Heart left ventricle (tissue), 16 donors: ENCODE results near the gene OR5A1. TPM values are rescaled to one million over a fixed set of nuclear protein-coding genes. Genes with fewer than 3 reads are reported as not detected.
"Not testable (repeated sequence)": the region's sequence is repeated elsewhere in the genome, so short reads cannot be mapped to it uniquely, and the experiment has no call there.

Experiments
- ATAC-seq, 4 donors: fragments of 200-7000 bp; cut with Tn5 transposase; one replicate each; pipeline ENCODE4 v1.9.1; 2020 to 2022; ENCODE audit warnings: moderate library complexity in 4 of 4, mild to moderate bottlenecking in 3 of 4, moderate number of reproducible peaks in 1 of 4
- DNase-seq, 5 donors: peaks; one replicate each; pipeline ENCODE4 v3.0.0-alpha.2; 2020
- H3K27ac ChIP-seq, 12 donors: fragments of 200-600 bp; sonication (generic) in 4 of 12; one replicate each; pipeline versions ENCODE4 v1.5.0 to v1.8.0; 2016 to 2022; ENCODE audit warnings: mild to moderate bottlenecking in 2 of 12
- H3K27me3 ChIP-seq, 9 donors: fragments of 200-600 bp; sonication (generic) in 2 of 9; one replicate each; pipeline versions ENCODE4 v1.5.1 to v1.8.0; 2016 to 2022; ENCODE audit warnings: mild to moderate bottlenecking in 3 of 9
- H3K36me3 ChIP-seq, 9 donors: fragments of 200-600 bp; sonication (generic) in 2 of 9; one replicate each; pipeline versions ENCODE4 v1.5.0 to v1.8.0; 2018 to 2022; ENCODE audit warnings: mild to moderate bottlenecking in 2 of 9
- H3K4me1 ChIP-seq, 12 donors: fragments of 200-600 bp; sonication (generic) in 4 of 12; one replicate each; pipeline versions ENCODE4 v1.5.0 to v1.8.0; 2016 to 2022; ENCODE audit warnings: mild to moderate bottlenecking in 3 of 12
- H3K4me3 ChIP-seq, 12 donors: fragments of 200-600 bp; sonication (generic) in 4 of 12; one replicate each; pipeline versions ENCODE4 v1.5.0 to v1.8.0; 2017 to 2022; ENCODE audit warnings: mild to moderate bottlenecking in 9 of 12, moderate library complexity in 4 of 12
- H3K9me3 ChIP-seq, 12 donors: fragments of 200-600 bp; sonication (generic) in 4 of 12; one replicate each; pipeline versions ENCODE4 v1.5.0 to v1.8.0; 2016 to 2022; ENCODE audit warnings: mild to moderate bottlenecking in 1 of 12
- POLR2A ChIP-seq, 2 donors: fragments of 450-650 bp; IDR thresholded peaks; one replicate each; pipeline ENCODE4 v1.6.1; 2017; ENCODE audit warnings: antibody characterized with exemption in 2 of 2, mild to moderate bottlenecking in 2 of 2, moderate library complexity in 2 of 2
- WGBS, 4 donors: extraction: QIAGEN DNeasy Blood & Tissue Kit in 2 of 4; methylation state at CpG; one replicate each; pipeline versions ENCODE4 v1.1.5 to v1.1.7; 2013 to 2018; 5-methylcytosine and 5-hydroxymethylcytosine counted together
- intact Hi-C, 10 donors: fragments of 100-400 bp; cut with DNase I; formaldehyde crosslinking; loops; one replicate each; pipeline versions ENCODE4 v1.11.1 to v1.14.2; 2022
- polyA plus RNA-seq, 2 donors: library from polyadenylated mRNA; stranded (reverse); fragments of 200-250 nt; gene quantifications; one replicate each; pipeline ENCODE4 v1.2.3, GENCODE V29; 2013
- total RNA-seq, 9 donors: library from RNA; depleted of rRNA in 2 of 9; stranded (reverse); fragments of >200 nt in 2 of 9; fragmentation: NEBNext Ultra II Directional in 3 of 9; extraction: Animal tissue kit (Norgen Biotek cat#: 25700) in 3 of 9; gene quantifications; one replicate each; pipeline versions ENCODE4 v1.1.0 to v1.2.4, GENCODE V29; 2016 to 2023
- TF ChIP-seq, protein P1 (sequence below), 12 donors: fragments of 200-600 bp; sonication (generic) in 4 of 12; IDR thresholded peaks; one replicate each; pipeline versions ENCODE4 v1.5.0 to v1.8.0; 2018 to 2022; ENCODE audit warnings: antibody characterized with exemption in 12 of 12, mild to moderate bottlenecking in 5 of 12
- donor health status: ischemic (EF 13 %, LVEDD 7.1; RV severe dilation, severe dysfunction).
- donor health status: healthy with polysubstance abuse.
- donor health status: DM: no; HTN: yes; CAD: no.
- donor health status: DM: no; HTN: no; CAD: no.
- donor health status: ischemic (EF 25% LVEDD 6.9; RV normal size, moderate dysfunction).
- donor health status: ischemic (EF 25% LVEDD 5.7; RV mildly dilated, moderate dysfunction).
- donor health status: healthy.
- donor health status: DM: yes; HTN: yes; CAD: no.
- donor health status: ischemic (EF 35%, LVEDD 5.7; RV mildly dilated, moderate dysfunction).
- donor health status: nonischemic (EF 11% LVEDD 7.7; RV severe dilation, severe dysfunction).
- donor health status: DM: yes; HTN: yes; CAD: no.
- donor health status: PGD.
- donor health status: ischemic (EF 29% LVEDD 5.4; RV normal size, mild dysfunction).
- donor health status: nonischemic (EF 23%, LVEDD 6.1; RV moderate dilation, normal function).

The OR5A1 gene
- total and polyA plus RNA-seq, 11 donors = not detected

DNA sequence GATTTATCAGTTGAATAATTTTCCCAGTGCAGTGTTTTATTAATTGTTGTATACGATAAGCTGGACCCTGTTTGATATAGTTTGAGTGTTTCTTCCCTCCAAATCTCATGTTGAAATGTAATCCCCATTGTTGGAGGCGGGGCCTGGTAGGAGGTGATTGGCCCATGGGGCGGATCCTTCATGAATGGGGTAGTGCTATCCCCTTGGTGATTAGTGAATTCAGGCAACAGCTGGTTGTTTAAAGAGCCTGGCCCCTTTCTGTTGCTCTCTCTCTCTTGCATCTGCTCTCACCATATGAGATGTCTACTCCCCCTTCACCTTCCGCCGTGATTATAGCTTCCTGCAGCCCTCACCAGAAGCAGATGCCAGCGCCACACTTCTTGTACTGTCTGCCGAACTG, 1.5 kb downstream of the OR5A1 start:
- ATAC-seq (no peak), DNase-seq (no peak)
- Histone ChIP-seq H3K9me3 (no peaks in the 10 kb centered on the region), H3K4me1 (no peaks in the 10 kb centered on the region), H3K27ac (no peak overlapping the region), H3K4me3 (no peak overlapping the region), H3K27me3 (no peaks in the 10 kb centered on the region), H3K36me3 (no peaks in the 10 kb centered on the region)
- intact Hi-C loops = loop anchor here in 2 of 10 donors (10.0 kb wide), 2 partner anchors 153 to 263 kb away; partner anchors contain the start of gene DTX4 (in 1 of the 2)
- 77 to 81% (median 80%) methylated on average over 7 of the region's 7 CpGs for WGBS, 4 donors
- TF ChIP-seq, protein P1, sequence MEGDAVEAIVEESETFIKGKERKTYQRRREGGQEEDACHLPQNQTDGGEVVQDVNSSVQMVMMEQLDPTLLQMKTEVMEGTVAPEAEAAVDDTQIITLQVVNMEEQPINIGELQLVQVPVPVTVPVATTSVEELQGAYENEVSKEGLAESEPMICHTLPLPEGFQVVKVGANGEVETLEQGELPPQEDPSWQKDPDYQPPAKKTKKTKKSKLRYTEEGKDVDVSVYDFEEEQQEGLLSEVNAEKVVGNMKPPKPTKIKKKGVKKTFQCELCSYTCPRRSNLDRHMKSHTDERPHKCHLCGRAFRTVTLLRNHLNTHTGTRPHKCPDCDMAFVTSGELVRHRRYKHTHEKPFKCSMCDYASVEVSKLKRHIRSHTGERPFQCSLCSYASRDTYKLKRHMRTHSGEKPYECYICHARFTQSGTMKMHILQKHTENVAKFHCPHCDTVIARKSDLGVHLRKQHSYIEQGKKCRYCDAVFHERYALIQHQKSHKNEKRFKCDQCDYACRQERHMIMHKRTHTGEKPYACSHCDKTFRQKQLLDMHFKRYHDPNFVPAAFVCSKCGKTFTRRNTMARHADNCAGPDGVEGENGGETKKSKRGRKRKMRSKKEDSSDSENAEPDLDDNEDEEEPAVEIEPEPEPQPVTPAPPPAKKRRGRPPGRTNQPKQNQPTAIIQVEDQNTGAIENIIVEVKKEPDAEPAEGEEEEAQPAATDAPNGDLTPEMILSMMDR (IDR thresholded peaks at IDR 0.05) = no peak
- no peak for TF ChIP-seq POLR2A (IDR thresholded peaks at IDR 0.05)

DNA sequence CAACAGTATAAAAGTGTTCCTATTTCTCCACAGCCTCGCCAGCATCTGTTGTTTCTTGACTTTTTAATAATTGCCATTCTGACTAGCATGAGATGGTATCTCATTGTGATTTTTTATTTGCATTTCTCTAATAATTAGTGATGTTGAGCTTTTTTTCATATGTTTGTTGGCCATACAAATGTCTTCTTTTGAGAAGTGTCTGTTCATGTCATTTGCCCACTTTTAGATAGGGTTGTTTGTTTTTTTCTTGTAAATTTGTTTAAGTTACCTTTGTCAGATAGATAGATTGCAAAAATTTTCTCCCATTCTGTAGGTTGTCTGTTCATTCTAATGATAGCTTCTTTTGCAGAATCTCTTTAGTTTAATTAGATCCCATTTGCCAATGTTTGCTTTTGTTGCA, 9.4 kb downstream of the OR5A1 start:
- DNase-seq, intact Hi-C loops, ATAC-seq, H3K4me3 ChIP-seq, H3K4me1 ChIP-seq, H3K36me3 ChIP-seq, H3K27me3 ChIP-seq, H3K27ac ChIP-seq: not testable (repeated sequence)
- peaks cover 0 to 13% (median 0%) of the 10 kb centered on the region in 12 donors for H3K9me3 ChIP-seq
- WGBS, 4 donors = 66 to 78% (median 71%) methylated on average over 1 of the region's 1 CpG

DNA sequence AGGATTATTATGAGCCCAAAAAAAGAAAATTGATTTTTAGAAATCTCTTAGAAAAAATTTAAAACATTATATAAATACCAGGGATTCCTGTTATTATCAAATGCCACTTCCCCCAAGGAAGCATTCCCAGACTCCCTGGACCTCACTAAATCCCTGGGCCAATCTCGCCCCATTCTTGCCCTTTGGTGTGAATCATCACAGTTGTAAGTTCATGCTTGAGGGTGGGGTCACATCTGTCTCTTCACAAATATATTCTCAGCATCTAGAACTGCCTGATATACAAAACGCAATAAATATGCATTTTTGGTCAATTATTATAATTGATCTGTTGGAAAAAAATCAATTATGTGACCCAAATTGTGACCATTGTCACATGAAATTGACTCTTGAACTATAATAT, 12.2 kb downstream of the OR5A1 start:
- 62 to 70% (median 65%) methylated on average over 2 of the region's 2 CpGs for WGBS, 4 donors
- H3K4me3 ChIP-seq = no peak overlapping the region
- no peaks in the 10 kb centered on the region for H3K4me1 ChIP-seq
- ATAC-seq (no peak), DNase-seq (no peak)
- H3K9me3 ChIP-seq = peaks cover 0 to 13% (median 0%) of the 10 kb centered on the region in 12 donors
- H3K27ac ChIP-seq = no peak overlapping the region
- TF ChIP-seq, protein P1 (IDR thresholded peaks at IDR 0.05) = no peak
- no peak for TF ChIP-seq POLR2A (IDR thresholded peaks at IDR 0.05)
- intact Hi-C loops = no loop called here
- no peaks in the 10 kb centered on the region for H3K27me3 ChIP-seq
- H3K36me3 ChIP-seq = no peaks in the 10 kb centered on the region

GRCh38 chr11:59456661-59457060, 20.4 kb downstream of the OR5A1 start, which contains the start of gene OR4D6:
Gene OR4D6 (plus strand): TSS chr11:59456961. CDS start chr11:59456961, 0 bp downstream.
- Histone ChIP-seq H3K36me3 (no peaks in the 10 kb centered on the region), H3K27ac (no peak within 1 kb of the TSS), H3K27me3 (no peaks in the 10 kb centered on the region), H3K9me3 (no peaks in the 10 kb centered on the region), H3K4me3 (no peak within 1 kb of the TSS), H3K4me1 (no peaks in the 10 kb centered on the region)
- ATAC-seq = no peak
- 78 to 89% (median 83%) methylated on average over 2 of the region's 2 CpGs for WGBS, 4 donors
- DNase-seq = no peak
- intact Hi-C loops = no loop called here
- TF ChIP-seq, protein P1 (IDR thresholded peaks at IDR 0.05) = no peak
- TF ChIP-seq POLR2A (IDR thresholded peaks at IDR 0.05) = no peak

DNA sequence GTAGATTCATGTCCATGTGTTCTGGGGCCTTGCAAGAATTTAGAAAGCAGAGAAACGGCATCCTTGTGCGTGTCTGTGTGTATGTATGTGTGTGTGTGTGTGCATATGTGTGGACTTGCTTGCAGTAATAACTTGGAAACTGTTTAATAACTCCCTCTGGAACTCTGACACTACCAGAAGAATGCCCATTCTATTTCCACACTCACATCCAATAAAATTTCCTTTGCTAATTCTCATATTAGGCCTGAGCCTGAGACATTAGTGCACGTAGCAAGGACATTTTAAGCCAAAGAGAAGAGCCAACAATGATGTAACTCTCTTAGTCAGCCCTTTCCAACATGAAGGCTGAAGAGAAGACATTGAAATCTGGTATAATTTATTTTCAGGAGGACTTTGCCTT, 23.6 kb downstream of the OR5A1 start:
- no peaks in the 10 kb centered on the region for H3K27me3 ChIP-seq
- no peak for DNase-seq
- H3K4me3 ChIP-seq = no peak overlapping the region
- TF ChIP-seq POLR2A (IDR thresholded peaks at IDR 0.05) = no peak
- TF ChIP-seq, protein P1 (IDR thresholded peaks at IDR 0.05) = no peak
- H3K27ac ChIP-seq = no peak overlapping the region
- no peaks in the 10 kb centered on the region for H3K9me3 ChIP-seq
- no peaks in the 10 kb centered on the region for H3K36me3 ChIP-seq
- intact Hi-C loops = no loop called here
- 64 to 81% (median 78%) methylated on average over 3 of the region's 3 CpGs for WGBS, 4 donors
- no peaks in the 10 kb centered on the region for H3K4me1 ChIP-seq
- ATAC-seq = no peak
